ENCODE results near the gene RAPGEF3.

Gene RAPGEF3

DNA sequence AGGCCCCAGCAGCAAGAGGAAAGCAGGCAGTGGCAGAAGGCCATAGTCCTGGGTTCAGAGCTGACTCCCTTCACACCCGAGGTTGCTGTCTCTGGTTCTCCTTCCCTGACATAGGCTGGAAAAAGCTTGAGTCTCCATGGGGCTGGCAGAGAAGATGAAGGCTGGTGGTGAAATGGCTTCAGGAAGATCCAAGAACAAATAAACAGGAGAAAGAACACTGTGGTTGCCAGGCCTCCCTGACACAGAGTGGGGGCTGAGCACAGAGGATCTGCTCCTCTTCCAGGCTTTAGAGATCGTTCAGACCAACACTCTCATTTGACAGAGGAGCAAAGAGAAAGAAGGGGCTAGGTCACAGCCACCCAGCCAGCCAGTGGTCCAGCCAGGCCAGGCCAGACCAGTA is 46.7 kb upstream of the RAPGEF3 start:
- Histone ChIP-seq H4K20me1 (ENCODE audit: insufficient read depth, low read length) (peaks cover 53% of the 10 kb centered on the region), H3K4me1 (ENCODE audit: insufficient read depth, low read length) (peaks cover 32% of the 10 kb centered on the region), H3K27me3 (ENCODE audit: insufficient read depth, low read length, poor library complexity) (no peaks in the 10 kb centered on the region), H3K36me3 (ENCODE audit: insufficient read depth, low read length) (no peaks in the 10 kb centered on the region), H3K9me3 (ENCODE audit: insufficient read depth, low read length, severe bottlenecking) (no peaks in the 10 kb centered on the region), H3K4me3 (ENCODE audit: low read depth in 1 of 2, low read length in 2 of 2) (no peak overlapping the region), H3K4me2 (ENCODE audit: insufficient read depth, low read length) (no peak overlapping the region), H3K27ac (ENCODE audit: low read length) (no peak overlapping the region), H2AFZ (ENCODE audit: low read depth, low read length) (no peak overlapping the region), H3K9ac (ENCODE audit: low read depth, low read length) (no peak overlapping the region), H3K79me2 (ENCODE audit: insufficient read depth, low read length) (no peaks in the 10 kb centered on the region)
- no peak for TF ChIP-seq EZH2 (IDR thresholded peaks at IDR 0.05; ENCODE audit: borderline replicate concordance, low read depth, low read length, severe bottlenecking)
- no peak for TF ChIP-seq CTCF (IDR thresholded peaks at IDR 0.05; ENCODE audit: borderline replicate concordance, extremely low read depth, low read length, poor library complexity, severe bottlenecking)
- no peak for ATAC-seq (ENCODE audit: insufficient read depth, low read depth)
- DNase-seq, result no peak

DNA sequence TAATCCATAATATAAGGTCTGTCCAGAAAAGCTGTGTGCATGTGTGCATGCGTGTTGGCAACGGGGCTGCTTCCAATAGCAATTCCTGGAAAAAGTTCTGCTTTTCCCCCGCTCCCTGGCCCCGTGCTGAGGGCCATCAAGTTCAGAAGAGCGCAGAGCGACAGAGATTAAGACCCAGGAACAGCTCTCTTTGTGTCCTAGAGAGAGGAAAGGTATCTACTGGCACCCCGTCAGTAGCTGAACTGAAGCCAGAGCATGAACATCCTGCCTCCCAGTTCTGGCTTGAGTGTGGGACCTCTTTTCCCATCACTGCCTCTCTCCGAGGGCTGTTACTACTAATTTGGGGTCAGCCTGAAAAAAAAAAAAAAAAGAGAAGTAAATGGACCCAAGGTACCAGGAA is 45.5 kb upstream of the RAPGEF3 start:
- TF ChIP-seq EZH2 (IDR thresholded peaks at IDR 0.05; ENCODE audit: borderline replicate concordance, low read depth, low read length, severe bottlenecking) (no peak), CTCF (IDR thresholded peaks at IDR 0.05; ENCODE audit: borderline replicate concordance, extremely low read depth, low read length, poor library complexity, severe bottlenecking) (no peak)
- H3K79me2 ChIP-seq (ENCODE audit: insufficient read depth, low read length), result no peaks in the 10 kb centered on the region
- H3K4me3 ChIP-seq (ENCODE audit: low read depth in 1 of 2, low read length in 2 of 2), result no peak overlapping the region
- peaks cover 50% of the 10 kb centered on the region for H4K20me1 ChIP-seq (ENCODE audit: insufficient read depth, low read length)
- peaks cover 22% of the 10 kb centered on the region for H3K4me1 ChIP-seq (ENCODE audit: insufficient read depth, low read length)
- no peak overlapping the region for H3K27ac ChIP-seq (ENCODE audit: low read length)
- no peak for DNase-seq
- H3K4me2 ChIP-seq (ENCODE audit: insufficient read depth, low read length), result no peak overlapping the region
- no peaks in the 10 kb centered on the region for H3K36me3 ChIP-seq (ENCODE audit: insufficient read depth, low read length)
- no peak for ATAC-seq (ENCODE audit: insufficient read depth, low read depth)
- H2AFZ ChIP-seq (ENCODE audit: low read depth, low read length), result no peak overlapping the region
- no peaks in the 10 kb centered on the region for H3K9me3 ChIP-seq (ENCODE audit: insufficient read depth, low read length, severe bottlenecking)
- no peak overlapping the region for H3K9ac ChIP-seq (ENCODE audit: low read depth, low read length)
- H3K27me3 ChIP-seq (ENCODE audit: insufficient read depth, low read length, poor library complexity), result no peaks in the 10 kb centered on the region

DNA sequence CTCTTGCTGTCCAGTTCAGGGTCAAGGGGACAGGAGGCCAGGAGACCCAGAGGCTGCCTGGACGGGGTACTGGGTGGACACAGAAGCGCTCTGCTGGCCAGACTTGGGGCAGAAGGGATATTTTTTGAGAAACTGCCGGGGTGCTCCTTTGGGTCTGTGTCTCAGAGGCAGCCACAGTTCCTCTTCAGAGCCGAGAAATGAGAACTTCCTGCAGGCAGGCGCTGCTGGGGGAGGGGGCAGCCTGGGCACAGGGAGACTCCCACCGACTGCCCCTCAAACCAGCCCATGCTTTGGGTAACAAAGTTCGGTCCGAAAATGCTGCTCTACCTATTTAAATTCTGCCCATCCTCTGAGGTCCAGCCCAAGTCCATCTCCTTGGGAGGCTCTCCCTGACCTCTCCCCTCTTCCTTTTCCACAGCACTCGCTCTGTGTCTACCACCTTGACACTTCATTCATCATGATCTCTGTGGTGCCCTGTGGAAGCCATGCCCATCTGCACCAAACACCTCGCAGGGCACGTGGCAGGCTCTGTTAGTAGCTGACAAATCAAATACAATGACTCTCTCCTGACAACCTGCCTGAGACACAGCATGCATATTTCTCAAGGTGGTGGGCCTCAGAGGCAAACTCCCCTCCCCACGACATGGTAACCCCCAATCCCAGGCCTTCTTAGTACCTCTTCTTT is 44.7 kb upstream of the RAPGEF3 start:
- Histone ChIP-seq H3K36me3 (ENCODE audit: insufficient read depth, low read length) (no peaks in the 10 kb centered on the region), H3K4me3 (ENCODE audit: low read depth in 1 of 2, low read length in 2 of 2) (no peak overlapping the region), H4K20me1 (ENCODE audit: insufficient read depth, low read length) (peaks cover 42% of the 10 kb centered on the region), H3K4me1 (ENCODE audit: insufficient read depth, low read length) (peaks cover 14% of the 10 kb centered on the region), H3K9ac (ENCODE audit: low read depth, low read length) (no peak overlapping the region), H3K4me2 (ENCODE audit: insufficient read depth, low read length) (no peak overlapping the region), H3K9me3 (ENCODE audit: insufficient read depth, low read length, severe bottlenecking) (no peaks in the 10 kb centered on the region), H3K79me2 (ENCODE audit: insufficient read depth, low read length) (no peaks in the 10 kb centered on the region), H3K27me3 (ENCODE audit: insufficient read depth, low read length, poor library complexity) (no peaks in the 10 kb centered on the region), H3K27ac (ENCODE audit: low read length) (no peak overlapping the region), H2AFZ (ENCODE audit: low read depth, low read length) (no peak overlapping the region)
- DNase-seq (no peak), ATAC-seq (ENCODE audit: insufficient read depth, low read depth) (no peak)
- TF ChIP-seq EZH2 (IDR thresholded peaks at IDR 0.05; ENCODE audit: borderline replicate concordance, low read depth, low read length, severe bottlenecking) (no peak), CTCF (IDR thresholded peaks at IDR 0.05; ENCODE audit: borderline replicate concordance, extremely low read depth, low read length, poor library complexity, severe bottlenecking) (no peak)
